Upper lobe of left lung (tissue), 4 donors: ENCODE measurements around the gene CADM3.

Experiments used
- EP300 ChIP-seq, 4 donors: sonication (generic); formaldehyde crosslinking; IDR thresholded peaks; one replicate each; pipeline ENCODE4 v1.5.1; 2017; ENCODE audit warnings: antibody characterized with exemption in 4 of 4, control low read depth in 2 of 4
- POLR2A ChIP-seq, 4 donors: fragments of 450-650 bp; IDR thresholded peaks; one replicate each; pipeline ENCODE4 v1.5.1; 2016 to 2017; ENCODE audit warnings: antibody characterized with exemption in 4 of 4, mild to moderate bottlenecking in 2 of 4
- POLR2AphosphoS5 ChIP-seq, 2 donors: sonication (generic); formaldehyde crosslinking; IDR thresholded peaks; one replicate each; pipeline ENCODE4 v1.5.1; 2017; ENCODE audit warnings: antibody characterized with exemption in 2 of 2
- TF ChIP-seq, protein P1 (sequence below), 6 experiments: fragments of 450-650 bp in 4 of 6; fragments of 200-600 bp in 2 of 6; sonication (generic) in 2 of 6; IDR thresholded peaks; one replicate each; pipeline ENCODE4 v1.5.1; 2016 to 2019; ENCODE audit warnings: antibody characterized with exemption in 6 of 6

DNA sequence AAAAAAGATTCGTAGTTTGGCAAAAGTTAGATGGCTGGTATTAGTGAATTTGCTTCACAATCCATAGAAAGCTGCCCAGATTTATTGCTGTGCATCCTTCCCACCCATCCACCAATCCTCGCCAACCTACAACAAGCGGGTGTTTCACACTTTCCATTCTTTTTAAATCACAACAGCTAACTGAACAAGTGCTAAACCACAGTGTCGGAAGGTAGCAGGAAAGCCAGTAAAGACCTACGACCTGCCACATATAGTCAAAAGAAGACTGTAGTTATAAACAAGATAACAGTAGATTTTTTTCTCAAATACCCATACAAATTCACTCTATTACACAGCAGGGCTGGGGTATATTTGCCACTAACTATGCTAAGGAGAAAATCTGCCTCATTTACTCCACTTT is 47.8 kb upstream of the CADM3 start:
- TF ChIP-seq, protein P1, sequence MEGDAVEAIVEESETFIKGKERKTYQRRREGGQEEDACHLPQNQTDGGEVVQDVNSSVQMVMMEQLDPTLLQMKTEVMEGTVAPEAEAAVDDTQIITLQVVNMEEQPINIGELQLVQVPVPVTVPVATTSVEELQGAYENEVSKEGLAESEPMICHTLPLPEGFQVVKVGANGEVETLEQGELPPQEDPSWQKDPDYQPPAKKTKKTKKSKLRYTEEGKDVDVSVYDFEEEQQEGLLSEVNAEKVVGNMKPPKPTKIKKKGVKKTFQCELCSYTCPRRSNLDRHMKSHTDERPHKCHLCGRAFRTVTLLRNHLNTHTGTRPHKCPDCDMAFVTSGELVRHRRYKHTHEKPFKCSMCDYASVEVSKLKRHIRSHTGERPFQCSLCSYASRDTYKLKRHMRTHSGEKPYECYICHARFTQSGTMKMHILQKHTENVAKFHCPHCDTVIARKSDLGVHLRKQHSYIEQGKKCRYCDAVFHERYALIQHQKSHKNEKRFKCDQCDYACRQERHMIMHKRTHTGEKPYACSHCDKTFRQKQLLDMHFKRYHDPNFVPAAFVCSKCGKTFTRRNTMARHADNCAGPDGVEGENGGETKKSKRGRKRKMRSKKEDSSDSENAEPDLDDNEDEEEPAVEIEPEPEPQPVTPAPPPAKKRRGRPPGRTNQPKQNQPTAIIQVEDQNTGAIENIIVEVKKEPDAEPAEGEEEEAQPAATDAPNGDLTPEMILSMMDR (IDR thresholded peaks at IDR 0.05), result no peak
- TF ChIP-seq POLR2AphosphoS5 (IDR thresholded peaks at IDR 0.05), result no peak
- TF ChIP-seq POLR2A (IDR thresholded peaks at IDR 0.05), result no peak
- TF ChIP-seq EP300 (IDR thresholded peaks at IDR 0.05), result no peak
